ENCODE measurements around the gene KDM5B.

KDM5B gene

DNA sequence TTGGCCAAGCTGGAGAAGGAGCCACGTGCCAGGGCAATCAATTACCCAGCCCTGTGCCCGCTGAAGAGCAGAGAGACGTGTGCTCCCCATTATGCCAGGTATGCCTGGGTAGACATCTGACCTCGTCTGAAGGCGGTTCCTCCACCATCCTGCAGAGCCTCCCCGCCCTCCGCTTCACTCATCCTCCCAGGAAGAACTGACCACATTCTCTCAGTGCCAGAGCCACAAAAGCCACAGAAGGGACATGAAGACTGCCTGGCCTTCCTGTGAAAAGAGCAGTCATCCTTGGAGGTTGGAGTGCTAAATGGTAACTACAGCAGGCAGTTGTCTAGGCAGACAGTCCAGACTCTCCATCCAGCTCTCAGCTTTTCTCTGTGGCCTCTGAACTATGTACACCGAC, 109.9 kb downstream of the KDM5B start:
- ChIA-PET POLR2A (interaction anchor here (1.0 kb wide), 1 partner anchor 11 kb away, joined by 3 read pairs; no protein-coding TSS in a partner anchor), CTCF (no interaction called here)
- no peak for DNase-seq (ENCODE audit: extremely low spot score)
- no peak for TF ChIP-seq L3MBTL2 (conservative IDR thresholded peaks at IDR 0.05)
- no peak for TF ChIP-seq ZNF384 (IDR thresholded peaks at IDR 0.05)
- no peak for TF ChIP-seq HDGF (IDR thresholded peaks at IDR 0.05; ENCODE audit: borderline replicate concordance)
- no peak for TF ChIP-seq LEF1 (IDR thresholded peaks at IDR 0.05; ENCODE audit: borderline replicate concordance)
- no peak for TF ChIP-seq BHLHE40 (IDR thresholded peaks at IDR 0.05; ENCODE audit: borderline replicate concordance)
- no peak for TF ChIP-seq ELF4 (IDR thresholded peaks at IDR 0.05)
- TF ChIP-seq FOXM1 (IDR thresholded peaks at IDR 0.05; ENCODE audit: borderline replicate concordance): no peak
- no peak for TF ChIP-seq CTBP1 (IDR thresholded peaks at IDR 0.05; ENCODE audit: borderline replicate concordance)
- TF ChIP-seq TARDBP (IDR thresholded peaks at IDR 0.05): no peak
- TF ChIP-seq ARNT (IDR thresholded peaks at IDR 0.05): no peak
- TF ChIP-seq, protein P1, sequence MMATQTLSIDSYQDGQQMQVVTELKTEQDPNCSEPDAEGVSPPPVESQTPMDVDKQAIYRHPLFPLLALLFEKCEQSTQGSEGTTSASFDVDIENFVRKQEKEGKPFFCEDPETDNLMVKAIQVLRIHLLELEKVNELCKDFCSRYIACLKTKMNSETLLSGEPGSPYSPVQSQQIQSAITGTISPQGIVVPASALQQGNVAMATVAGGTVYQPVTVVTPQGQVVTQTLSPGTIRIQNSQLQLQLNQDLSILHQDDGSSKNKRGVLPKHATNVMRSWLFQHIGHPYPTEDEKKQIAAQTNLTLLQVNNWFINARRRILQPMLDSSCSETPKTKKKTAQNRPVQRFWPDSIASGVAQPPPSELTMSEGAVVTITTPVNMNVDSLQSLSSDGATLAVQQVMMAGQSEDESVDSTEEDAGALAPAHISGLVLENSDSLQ (IDR thresholded peaks at IDR 0.05): no peak

DNA sequence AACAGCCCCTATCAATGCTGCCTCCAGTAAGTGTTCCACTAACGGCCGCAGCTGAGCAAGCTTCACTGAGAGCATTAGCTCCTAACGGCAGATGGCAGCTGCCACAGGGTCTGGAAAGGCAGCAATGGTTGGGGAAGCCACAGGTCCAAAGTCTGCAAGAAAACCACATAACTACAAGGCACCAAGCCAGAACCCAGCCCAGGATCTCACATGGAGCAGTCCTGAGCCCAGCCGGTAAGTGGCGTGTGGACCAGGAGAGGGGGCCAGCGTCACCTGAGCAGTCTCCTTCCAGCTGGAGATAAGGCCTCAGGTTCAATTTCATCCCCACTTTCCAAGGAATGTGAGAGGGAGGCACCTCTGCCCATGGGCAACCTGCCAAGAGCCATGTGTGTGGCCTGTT, 111.2 kb downstream of the KDM5B start:
- no peak for DNase-seq (ENCODE audit: extremely low spot score)
- ChIA-PET CTCF (no interaction called here), POLR2A (no interaction called here)
- TF ChIP-seq FOXM1 (IDR thresholded peaks at IDR 0.05; ENCODE audit: borderline replicate concordance) (no peak), FOXK2 (IDR thresholded peaks at IDR 0.05) (no peak), BHLHE40 (IDR thresholded peaks at IDR 0.05; ENCODE audit: borderline replicate concordance) (no peak), ARNT (IDR thresholded peaks at IDR 0.05) (no peak), L3MBTL2 (conservative IDR thresholded peaks at IDR 0.05) (no peak), SP1 (IDR thresholded peaks at IDR 0.05) (no peak), ELF4 (IDR thresholded peaks at IDR 0.05) (no peak), TARDBP (IDR thresholded peaks at IDR 0.05) (no peak), FOXA1 (IDR thresholded peaks at IDR 0.05) (no peak), SUZ12 (IDR thresholded peaks at IDR 0.05) (no peak), LEF1 (IDR thresholded peaks at IDR 0.05; ENCODE audit: borderline replicate concordance) (no peak)

DNA sequence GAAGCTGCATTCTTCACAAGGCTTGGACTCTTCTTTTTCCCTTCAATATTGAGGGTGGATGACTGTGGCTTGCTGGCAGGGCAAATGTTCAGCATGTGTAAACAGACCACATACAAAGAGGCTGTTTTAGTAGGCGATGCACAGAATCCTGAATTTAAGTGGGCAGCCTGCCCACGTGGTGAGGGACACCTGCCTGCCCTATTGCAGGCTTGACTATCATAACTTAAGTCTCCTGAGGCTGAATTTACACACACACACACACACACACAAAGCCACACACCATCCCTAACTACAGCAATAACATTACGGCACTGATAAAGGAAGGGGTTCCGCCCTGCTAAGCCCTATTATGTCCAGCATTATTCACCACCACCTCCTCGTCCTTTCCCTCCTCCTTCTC, 113.9 kb downstream of the KDM5B start:
- CTCF ChIA-PET: no interaction called here
- DNase-seq (ENCODE audit: extremely low spot score): no peak
- POLR2A ChIA-PET: no interaction called here
- TF ChIP-seq BHLHE40 (IDR thresholded peaks at IDR 0.05; ENCODE audit: borderline replicate concordance) (no peak), ELF4 (IDR thresholded peaks at IDR 0.05) (no peak), SP1 (IDR thresholded peaks at IDR 0.05) (no peak), FOXA1 (IDR thresholded peaks at IDR 0.05) (no peak), FOXM1 (IDR thresholded peaks at IDR 0.05; ENCODE audit: borderline replicate concordance) (no peak), FOXK2 (IDR thresholded peaks at IDR 0.05) (no peak), CTBP1 (IDR thresholded peaks at IDR 0.05; ENCODE audit: borderline replicate concordance) (no peak), L3MBTL2 (conservative IDR thresholded peaks at IDR 0.05) (no peak), LEF1 (IDR thresholded peaks at IDR 0.05; ENCODE audit: borderline replicate concordance) (no peak), SUZ12 (IDR thresholded peaks at IDR 0.05) (no peak), ZNF384 (IDR thresholded peaks at IDR 0.05) (no peak), NFRKB (IDR thresholded peaks at IDR 0.05) (no peak), HDGF (IDR thresholded peaks at IDR 0.05; ENCODE audit: borderline replicate concordance) (no peak), ARNT (IDR thresholded peaks at IDR 0.05) (no peak)
- TF ChIP-seq, protein P1 (IDR thresholded peaks at IDR 0.05): no peak

DNA sequence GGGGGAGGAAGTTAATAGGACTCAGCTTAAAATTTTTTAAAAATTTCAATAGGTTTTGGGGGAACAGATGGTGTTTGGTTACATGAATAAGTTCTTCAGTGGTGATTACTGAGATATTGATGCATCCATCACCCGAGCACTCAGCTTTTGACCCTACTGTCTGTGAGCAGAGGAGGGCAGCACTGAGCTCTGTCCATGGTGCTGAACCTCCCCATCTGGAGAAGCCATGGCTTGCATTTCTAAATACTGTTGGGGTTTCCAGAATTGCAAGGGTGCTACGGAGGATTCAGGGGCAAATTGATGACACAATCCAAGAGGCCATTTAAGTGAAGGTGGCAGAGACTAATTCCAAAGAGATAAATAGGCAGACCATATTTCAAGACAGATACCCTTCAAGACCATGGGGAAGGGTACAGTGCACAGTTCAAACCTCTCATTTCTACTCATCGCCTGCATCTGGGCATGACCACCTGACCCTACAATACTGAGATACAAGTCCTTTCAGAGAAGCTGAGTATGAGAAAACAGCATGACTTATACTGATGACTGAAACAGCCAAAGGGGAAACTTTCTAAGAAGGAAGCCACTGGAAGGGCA, 115.2 kb downstream of the KDM5B start:
- no peak for TF ChIP-seq FOXK2 (IDR thresholded peaks at IDR 0.05)
- TF ChIP-seq ZNF384 (IDR thresholded peaks at IDR 0.05): no peak
- no peak for TF ChIP-seq L3MBTL2 (conservative IDR thresholded peaks at IDR 0.05)
- TF ChIP-seq NFRKB (IDR thresholded peaks at IDR 0.05): no peak
- TF ChIP-seq CTBP1 (IDR thresholded peaks at IDR 0.05; ENCODE audit: borderline replicate concordance): no peak
- TF ChIP-seq ELF4 (IDR thresholded peaks at IDR 0.05): no peak
- TF ChIP-seq, protein P1 (IDR thresholded peaks at IDR 0.05): no peak
- no peak for TF ChIP-seq ARNT (IDR thresholded peaks at IDR 0.05)
- DNase-seq (ENCODE audit: extremely low spot score): peak; percentile 88
- CTCF ChIA-PET: interaction anchor here (0.6 to 0.7 kb wide), 2 partner anchors 189 to 323 kb away, joined by 3 read pairs; no protein-coding TSS in a partner anchor
- POLR2A ChIA-PET: no interaction called here

DNA sequence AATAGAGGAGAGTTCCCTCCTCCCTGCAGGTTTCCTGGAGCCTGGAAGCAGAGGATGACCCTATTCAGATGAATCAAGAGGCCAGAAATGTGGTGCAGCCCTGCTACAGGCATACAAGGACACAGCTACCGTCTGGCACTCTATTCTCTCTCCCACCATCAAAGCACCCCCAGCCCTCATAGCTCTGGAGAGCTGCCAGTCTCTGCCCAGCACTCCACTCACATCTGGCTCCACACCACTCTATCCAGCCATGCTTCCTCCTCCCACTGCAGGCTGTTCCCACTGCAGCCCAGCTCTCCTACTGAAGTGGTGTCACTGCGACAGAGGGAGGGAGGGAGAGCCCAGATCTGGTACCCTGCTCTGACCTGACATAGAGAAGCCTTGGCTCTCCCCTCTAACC, 116.4 kb downstream of the KDM5B start:
- no peak for DNase-seq (ENCODE audit: extremely low spot score)
- ChIA-PET POLR2A (no interaction called here), CTCF (interaction anchor here (0.7 kb wide), 1 partner anchor 60 kb away, joined by 4 read pairs; no protein-coding TSS in a partner anchor)
- TF ChIP-seq NFRKB (IDR thresholded peaks at IDR 0.05): no peak
- TF ChIP-seq, protein P1 (IDR thresholded peaks at IDR 0.05): no peak
- TF ChIP-seq FOXM1 (IDR thresholded peaks at IDR 0.05; ENCODE audit: borderline replicate concordance): no peak

All from HEK293T (cell line).